Spinal cord (tissue), 10 donors: ENCODE results near the gene RIN2. TPM values are rescaled to one million over a fixed set of nuclear protein-coding genes. Genes with fewer than 3 reads are reported as not detected.
"Not testable (repeated sequence)": the region's sequence is repeated elsewhere in the genome, so short reads cannot be mapped to it uniquely, and the experiment has no call there.

Experiments used
- DNase-seq, 6 donors: peaks; one replicate each; pipeline versions ENCODE4 v3.0.0 to v3.0.0-alpha.2; 2013 to 2015; ENCODE audit warnings: low spot score in 6 of 6, low read depth in 4 of 6
- H3K27ac ChIP-seq: one replicate; pipeline ENCODE4 v1.5.1; 2013; ENCODE audit warnings: low read depth, low read length, control low read depth
- H3K27me3 ChIP-seq: one replicate; pipeline ENCODE4 v1.6.1; 2013; ENCODE audit warnings: low read length; ENCODE audit not compliant: control insufficient read depth, insufficient read depth
- H3K36me3 ChIP-seq: one replicate; pipeline ENCODE4 v1.6.1; 2013; ENCODE audit warnings: low read length; ENCODE audit not compliant: control insufficient read depth, insufficient read depth
- H3K4me1 ChIP-seq: one replicate; pipeline ENCODE4 v1.6.1; 2013; ENCODE audit warnings: low read length; ENCODE audit not compliant: control insufficient read depth, insufficient read depth
- H3K4me3 ChIP-seq: one replicate; pipeline ENCODE4 v1.5.1; 2013; ENCODE audit warnings: low read depth, low read length, control low read depth
- H3K9me3 ChIP-seq: one replicate; pipeline ENCODE4 v1.6.1; 2013; ENCODE audit warnings: low read length; ENCODE audit not compliant: control insufficient read depth, insufficient read depth
- WGBS: methylation state at CpG from one replicate; pipeline ENCODE4 v1.1.5; 2013; ENCODE audit warnings: missing lambda C conversion rate; ENCODE audit not compliant: insufficient coverage; 5-methylcytosine and 5-hydroxymethylcytosine counted together
- polyA plus RNA-seq, 2 donors: library from polyadenylated mRNA; unstranded; fragments of 120-200 nt; gene quantifications; one replicate each; pipeline ENCODE4 v1.2.1, GENCODE V29; 2013; ENCODE audit not compliant: insufficient read length in 2 of 2
- total RNA-seq, 2 donors: library from RNA; depleted of rRNA in 1 of 2; stranded (reverse); fragments of 120-200 nt in 1 of 2; fragments of >200 nt in 1 of 2; gene quantifications; one replicate each; pipeline versions ENCODE4 v1.2.3 to v1.2.4, GENCODE V29; 2013 to 2014
- donor health status: healthy.

RIN2 gene
- total and polyA plus RNA-seq, 4 donors: 29.8 to 49.6 (median 31.8) TPM

DNA sequence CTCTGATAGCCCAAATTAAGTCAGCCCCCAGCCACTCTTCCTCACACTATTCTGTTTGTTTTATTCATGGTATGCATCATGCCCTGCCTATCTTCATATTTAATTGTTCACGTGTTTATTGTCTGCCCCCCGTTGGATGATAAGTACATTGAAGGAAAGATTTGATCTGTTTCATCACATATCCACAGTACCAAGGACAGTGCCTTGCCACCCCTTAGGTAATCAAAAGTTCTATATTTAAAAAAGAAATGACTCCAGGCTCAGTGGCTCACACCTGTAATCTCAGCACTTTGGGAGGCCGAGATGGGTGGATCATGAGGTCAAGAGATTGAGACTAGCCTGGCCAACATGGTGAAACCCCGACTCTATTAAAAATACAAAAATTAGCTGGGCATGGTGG, 10.2 kb upstream of the RIN2 start:
- Histone ChIP-seq H3K36me3 (no peaks in the 10 kb centered on the region), H3K9me3 (peaks cover 2% of the 10 kb centered on the region), H3K4me1 (peaks cover 3% of the 10 kb centered on the region), H3K27ac (no peak overlapping the region), H3K27me3 (no peaks in the 10 kb centered on the region), H3K4me3 (no peak overlapping the region)
- WGBS: 100% methylated on average over 1 of the region's 4 CpGs
- DNase-seq: no peak

DNA sequence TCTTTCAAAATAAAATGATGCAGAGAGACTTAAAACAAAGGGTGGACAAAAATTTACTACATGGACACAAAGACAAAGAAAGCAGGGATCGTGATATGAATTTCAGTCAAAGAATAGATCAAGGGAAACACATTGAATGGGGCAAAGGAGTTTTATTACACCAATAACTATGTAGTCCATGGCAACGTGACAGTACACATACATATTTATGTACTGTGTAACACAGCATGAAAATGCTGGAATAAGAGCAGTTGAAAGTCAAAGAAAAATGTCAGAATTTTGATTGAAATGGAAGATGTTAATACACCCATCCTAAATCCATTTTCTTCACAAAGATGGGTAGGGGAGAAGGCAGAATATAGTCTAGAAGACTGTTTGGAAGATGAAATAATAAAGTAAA, 9.4 kb upstream of the RIN2 start:
- no CpG with 5 or more reads among the region's 2 CpGs for WGBS
- peaks cover 2% of the 10 kb centered on the region for H3K9me3 ChIP-seq
- peak in 1 of 6 donors; percentile 48 for DNase-seq
- H3K27ac ChIP-seq: no peak overlapping the region
- peaks cover 3% of the 10 kb centered on the region for H3K4me1 ChIP-seq
- no peaks in the 10 kb centered on the region for H3K36me3 ChIP-seq
- H3K27me3 ChIP-seq: no peaks in the 10 kb centered on the region
- no peak overlapping the region for H3K4me3 ChIP-seq

DNA sequence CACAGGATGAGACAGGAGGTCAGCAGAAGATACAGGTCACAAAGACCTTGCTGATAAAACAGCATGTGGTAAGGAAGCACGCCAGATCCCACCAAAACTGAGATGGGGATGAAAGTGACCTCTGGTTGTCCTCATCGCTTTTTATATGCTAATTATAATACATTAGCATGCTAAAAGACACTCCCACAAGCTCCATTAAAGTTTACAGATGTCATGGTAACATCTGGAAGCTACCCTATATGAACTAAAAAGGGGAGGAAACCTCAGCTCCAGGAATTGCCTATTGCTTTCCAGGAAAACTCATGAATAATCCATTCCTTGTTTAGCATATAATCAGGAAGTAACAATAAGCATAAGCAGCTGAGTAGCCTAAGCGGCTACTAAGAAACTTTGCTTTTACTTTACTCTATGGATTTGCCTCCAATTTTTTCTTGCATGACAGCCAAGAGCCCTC, 8.4 kb upstream of the RIN2 start:
- no peak overlapping the region for H3K4me3 ChIP-seq
- peaks cover 2% of the 10 kb centered on the region for H3K9me3 ChIP-seq
- peaks cover 3% of the 10 kb centered on the region for H3K4me1 ChIP-seq
- no peaks in the 10 kb centered on the region for H3K27me3 ChIP-seq
- no peak overlapping the region for H3K27ac ChIP-seq
- DNase-seq: no peak
- H3K36me3 ChIP-seq: no peaks in the 10 kb centered on the region
- WGBS: 0% methylated on average over 1 of the region's 3 CpGs

DNA sequence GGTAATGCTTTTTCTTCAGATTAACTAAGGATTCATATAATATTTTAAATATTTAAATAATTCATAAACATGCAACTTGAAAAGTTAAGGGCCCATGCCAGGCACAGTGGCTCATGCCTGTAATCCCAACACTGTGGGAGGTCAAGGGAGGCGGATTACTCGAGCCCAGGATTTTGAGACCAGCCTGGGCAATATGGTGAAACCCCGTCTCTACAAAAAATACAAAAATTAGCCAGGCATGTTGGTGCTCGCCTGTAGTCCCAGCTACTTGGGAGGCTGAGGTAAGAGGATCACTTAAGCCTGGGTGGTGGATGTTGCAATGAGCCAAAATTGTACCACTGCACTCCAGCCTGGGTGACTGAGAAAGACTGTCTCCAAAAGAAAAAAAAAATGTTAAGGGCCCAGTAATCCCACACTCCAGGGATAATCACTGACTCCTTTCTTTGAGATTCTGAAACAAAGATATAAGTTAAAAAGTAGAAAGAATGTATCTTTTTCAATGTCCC, 7.9 kb upstream of the RIN2 start:
- Histone ChIP-seq H3K4me1 (peaks cover 3% of the 10 kb centered on the region), H3K36me3 (no peaks in the 10 kb centered on the region), H3K4me3 (no peak overlapping the region), H3K27ac (no peak overlapping the region), H3K9me3 (peaks cover 2% of the 10 kb centered on the region), H3K27me3 (no peaks in the 10 kb centered on the region)
- no CpG with 5 or more reads among the region's 4 CpGs for WGBS
- no peak for DNase-seq

DNA sequence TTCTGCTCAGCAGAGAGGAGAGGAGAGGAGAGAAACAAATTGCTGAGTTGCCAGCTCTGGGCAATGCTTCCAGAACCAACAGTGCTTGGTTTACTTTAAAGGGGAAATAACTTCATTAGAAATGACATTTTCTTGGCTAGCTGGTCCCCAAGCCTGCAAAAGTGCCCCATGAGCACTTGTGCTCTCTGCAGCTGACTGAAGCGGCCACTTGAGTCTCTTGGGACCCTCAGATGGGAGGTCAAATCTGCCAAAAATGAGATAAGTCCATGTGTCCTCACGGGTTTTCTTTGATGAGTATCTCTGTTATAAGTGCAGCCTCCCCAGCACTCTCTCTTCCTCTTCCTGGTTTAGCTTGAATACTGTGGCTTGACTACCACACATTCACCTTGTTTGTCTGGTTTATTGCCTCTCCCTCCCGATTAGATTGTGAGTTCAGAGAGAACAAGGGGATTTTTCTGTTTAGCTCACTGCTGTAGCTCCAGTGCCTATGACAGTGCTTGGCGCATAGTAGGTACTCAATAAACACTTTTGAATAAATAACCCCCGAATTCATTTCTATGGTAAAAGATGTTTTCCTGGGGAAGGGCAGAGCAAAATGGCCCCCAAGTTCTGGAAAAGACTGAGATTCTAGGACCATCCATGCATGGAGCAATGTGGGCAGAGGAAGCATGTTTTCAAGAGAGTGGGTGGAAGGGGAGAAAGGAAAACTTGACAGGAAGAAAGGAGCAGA, 7.0 kb upstream of the RIN2 start:
- 38% methylated on average over 2 of the region's 5 CpGs for WGBS
- peak in 1 of 6 donors; percentile 24 for DNase-seq
- no peak overlapping the region for H3K27ac ChIP-seq
- no peaks in the 10 kb centered on the region for H3K36me3 ChIP-seq
- H3K27me3 ChIP-seq: no peaks in the 10 kb centered on the region
- H3K4me1 ChIP-seq: peaks cover 3% of the 10 kb centered on the region
- H3K9me3 ChIP-seq: no peaks in the 10 kb centered on the region
- no peak overlapping the region for H3K4me3 ChIP-seq

DNA sequence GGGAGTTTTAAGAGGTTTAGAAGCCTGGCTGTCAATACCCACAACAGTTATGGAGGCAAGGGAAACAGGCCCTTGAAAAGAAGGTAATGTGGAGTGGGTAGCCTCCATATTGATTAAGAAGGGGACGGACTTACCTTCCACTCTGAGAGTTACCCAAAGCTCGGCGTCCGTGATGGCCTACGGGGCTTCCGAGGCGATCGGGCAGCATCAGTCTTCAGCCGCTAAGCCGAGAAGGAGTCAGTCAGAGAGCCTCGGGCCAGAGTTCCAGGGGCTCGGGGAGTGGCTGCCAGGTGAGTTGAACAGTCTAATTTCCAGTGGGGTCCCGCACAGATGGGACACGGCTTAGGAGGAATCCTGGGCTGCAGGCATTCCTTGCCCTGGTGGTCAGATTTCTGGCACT, 3.9 kb upstream of the RIN2 start:
- not testable (repeated sequence) for H3K27ac ChIP-seq, DNase-seq, H3K4me3 ChIP-seq, H3K36me3 ChIP-seq, H3K27me3 ChIP-seq, H3K9me3 ChIP-seq
- peaks cover 18% of the 10 kb centered on the region for H3K4me1 ChIP-seq
- WGBS: 100% methylated on average over 10 of the region's 14 CpGs

DNA sequence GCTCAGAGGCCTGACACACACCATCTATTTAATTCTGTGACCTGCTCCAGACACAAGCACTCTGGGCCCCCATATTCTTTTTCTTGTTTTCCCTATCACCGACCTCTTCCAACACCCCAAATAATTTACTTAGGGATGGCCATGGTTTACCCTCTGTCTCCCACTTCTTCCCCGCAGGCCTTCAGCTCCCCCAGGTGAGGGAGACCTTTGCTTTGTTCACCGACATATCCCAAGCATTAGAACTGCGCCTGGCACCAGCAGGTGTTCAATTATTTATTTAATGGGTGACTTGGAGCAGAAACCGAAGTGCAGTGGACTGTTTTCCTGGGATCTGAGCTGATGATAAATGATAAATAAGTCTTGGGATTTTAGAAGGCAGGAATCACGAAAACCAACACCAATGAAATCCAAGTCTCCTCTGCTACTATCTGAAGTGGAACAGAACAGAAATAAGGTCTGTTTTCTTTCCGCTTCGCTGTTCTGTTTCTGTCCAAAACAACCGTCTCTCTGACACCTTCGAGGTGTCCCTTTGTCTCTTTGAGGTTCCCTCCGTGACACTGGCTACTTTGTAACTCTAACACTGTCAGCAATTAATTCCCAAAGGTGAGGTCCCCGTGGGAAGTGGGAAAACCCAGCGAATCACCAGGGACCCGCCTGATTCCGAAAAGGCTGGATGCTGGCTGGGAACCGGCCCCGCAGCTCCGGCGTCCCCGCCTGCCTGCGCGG, 1.1 kb upstream of the RIN2 start:
- peak in 3 of 6 donors; percentile 9 to 43 (median 19) for DNase-seq
- Histone ChIP-seq H3K27me3 (no peaks in the 10 kb centered on the region), H3K9me3 (no peaks in the 10 kb centered on the region), H3K36me3 (no peaks in the 10 kb centered on the region), H3K4me3 (peak overlapping the region; percentile 65), H3K4me1 (peaks cover 23% of the 10 kb centered on the region), H3K27ac (peak overlapping the region; percentile 90)
- 11% methylated on average over 16 of the region's 22 CpGs for WGBS

DNA sequence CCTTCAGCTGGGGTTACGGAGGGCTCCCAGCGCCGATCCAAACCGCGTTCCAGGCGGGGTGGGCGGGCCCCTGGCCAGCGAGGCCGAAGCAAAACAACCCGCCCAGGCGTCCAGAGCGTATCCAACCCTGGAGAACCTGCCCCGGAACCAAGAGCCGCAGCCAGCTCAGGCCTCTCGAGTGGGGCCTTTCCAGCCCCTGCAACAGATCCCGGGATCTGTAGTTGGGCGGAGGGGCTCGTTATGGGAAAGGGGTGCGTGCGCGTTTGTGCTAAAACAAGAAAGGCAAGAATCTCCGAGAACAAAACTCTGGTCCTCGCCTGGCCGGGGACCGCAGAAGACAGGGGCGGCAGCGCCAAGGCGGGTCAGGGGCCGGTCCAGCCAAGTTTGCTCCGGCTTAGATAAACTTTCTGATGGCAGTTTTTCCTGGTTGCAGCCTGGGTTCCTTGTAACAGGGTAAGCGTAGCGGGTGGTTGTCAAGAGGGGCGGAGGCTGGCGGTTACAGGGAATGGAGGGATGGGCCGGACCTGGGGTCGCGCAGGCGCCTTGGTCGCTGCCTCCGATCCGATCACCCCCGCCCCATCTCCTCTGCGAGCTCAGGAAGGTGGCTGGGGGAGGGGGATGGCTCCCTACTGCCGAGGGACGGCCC, 448 bp upstream of the RIN2 start:
- Histone ChIP-seq H3K27ac (peak overlapping the region; percentile 90), H3K9me3 (no peaks in the 10 kb centered on the region), H3K4me3 (peak overlapping the region; percentile 65), H3K36me3 (no peaks in the 10 kb centered on the region), H3K27me3 (no peaks in the 10 kb centered on the region), H3K4me1 (peaks cover 23% of the 10 kb centered on the region)
- peak; percentile 74 to 98 (median 80) for DNase-seq
- WGBS: under 1% methylated on average over 42 of the region's 45 CpGs

DNA sequence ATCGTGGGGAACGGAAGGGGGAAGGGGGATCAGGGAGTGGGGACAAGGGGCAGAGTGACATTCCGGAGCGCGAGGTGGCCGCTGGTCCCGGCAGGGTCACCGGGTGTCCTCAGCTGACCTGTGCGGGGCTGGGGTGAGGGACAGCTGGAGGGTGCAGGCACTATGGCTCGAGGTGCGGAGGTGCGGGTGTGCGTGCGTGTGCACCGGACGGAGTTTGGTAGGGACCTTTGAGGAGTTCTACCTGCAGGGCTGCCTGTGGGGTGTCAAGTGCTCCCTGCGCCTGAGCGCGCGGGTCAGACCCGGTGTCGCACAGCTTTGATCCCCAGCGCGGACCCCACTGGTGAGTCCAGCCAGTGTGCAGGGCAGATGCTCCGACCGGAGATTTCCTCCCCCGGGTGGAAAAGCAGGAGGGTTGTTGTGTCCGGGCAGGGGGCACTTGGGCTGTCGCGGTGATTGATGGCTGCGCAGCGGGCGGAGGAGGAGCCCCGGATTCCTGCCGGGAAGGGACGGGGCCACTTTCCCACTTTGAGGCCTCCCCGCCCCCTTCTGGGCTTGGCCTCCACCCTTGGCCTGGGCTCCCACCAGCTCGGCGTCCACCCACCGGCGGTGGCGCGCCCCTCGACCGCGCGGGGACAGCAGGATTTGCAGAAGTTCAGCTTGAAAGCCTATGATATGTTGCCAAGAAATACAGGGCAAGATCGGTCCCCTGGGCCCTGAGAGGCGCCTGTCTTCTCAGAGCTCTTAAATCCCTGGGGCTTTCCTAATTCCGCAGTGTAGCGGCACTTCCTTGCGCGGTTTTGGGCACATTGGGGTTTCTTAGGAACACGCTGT, 658 bp downstream of the RIN2 start:
- WGBS: under 1% methylated on average over 54 of the region's 54 CpGs
- Histone ChIP-seq H3K27ac (peak overlapping the region; percentile 90), H3K36me3 (no peaks in the 10 kb centered on the region), H3K4me1 (peaks cover 23% of the 10 kb centered on the region), H3K4me3 (peak overlapping the region; percentile 65), H3K27me3 (no peaks in the 10 kb centered on the region), H3K9me3 (no peaks in the 10 kb centered on the region)
- peak in 5 of 6 donors; percentile 24 to 80 (median 29) for DNase-seq
